Neural progenitor cell (in vitro differentiated cells): ENCODE data around the gene OTOGL. TPM values are rescaled to one million over a fixed set of nuclear protein-coding genes. Genes with fewer than 3 reads are reported as not detected.

Experiments
- DNase-seq: peaks from one replicate; pipeline ENCODE4 v3.0.0-alpha.2; 2016; ENCODE audit warnings: low spot score
- H2AFZ ChIP-seq: fragments of 200-600 bp; sonication (generic); replicated peaks from 2 replicates; pipeline ENCODE4 v1.6.1; 2016; ENCODE audit warnings: antibody characterized with exemption
- H3F3A ChIP-seq: fragments of 200-600 bp; sonication (generic); 2 replicates; pipeline ENCODE4 v1.6.1; 2016; ENCODE audit warnings: antibody characterized with exemption, low read depth
- H3K27ac ChIP-seq: fragments of 200-600 bp; sonication (generic); 2 replicates; pipeline ENCODE4 v1.5.1; 2016; ENCODE audit warnings: mild to moderate bottlenecking
- H3K27me3 ChIP-seq: fragments of 200-600 bp; sonication (generic); 2 replicates; pipeline ENCODE4 v1.6.1; 2016; ENCODE audit warnings: mild to moderate bottlenecking, moderate library complexity
- H3K36me3 ChIP-seq: fragments of 200-600 bp; sonication (generic); 2 replicates; pipeline ENCODE4 v1.5.1; 2016
- H3K4me1 ChIP-seq: fragments of 200-600 bp; sonication (generic); 2 replicates; pipeline ENCODE4 v1.6.1; 2016; ENCODE audit warnings: mixed run types
- H3K4me2 ChIP-seq: fragments of 200-600 bp; sonication (generic); 2 replicates; pipeline ENCODE4 v1.6.1; 2016
- H3K4me3 ChIP-seq: fragments of 200-600 bp; sonication (generic); 2 replicates; pipeline ENCODE4 v1.5.1; 2016
- H3K79me2 ChIP-seq: fragments of 200-600 bp; sonication (generic); 2 replicates; pipeline ENCODE4 v1.6.1; 2016; ENCODE audit warnings: low read depth
- H3K9ac ChIP-seq: fragments of 200-600 bp; sonication (generic); 2 replicates; pipeline ENCODE4 v1.6.1; 2016
- H3K9me3 ChIP-seq: fragments of 200-600 bp; sonication (generic); 2 replicates; pipeline ENCODE4 v1.5.1; 2016; ENCODE audit warnings: low read depth
- H4K20me1 ChIP-seq: fragments of 200-600 bp; sonication (generic); 2 replicates; pipeline ENCODE4 v1.6.1; 2016; ENCODE audit warnings: low read depth
- H3K27ac Mint-ChIP-seq: 3 replicates; pipeline ENCODE4 v1.8.0; 2021; ENCODE audit warnings: mixed read lengths
- H3K27me3 Mint-ChIP-seq: 2 replicates; pipeline ENCODE4 v1.8.0; 2022; ENCODE audit warnings: low read depth, mild to moderate bottlenecking, inconsistent platforms, moderate library complexity, mixed read lengths; ENCODE audit not compliant: insufficient read depth
- H3K36me3 Mint-ChIP-seq: 3 replicates; pipeline ENCODE4 v1.8.0; 2021; ENCODE audit warnings: mixed read lengths
- H3K4me1 Mint-ChIP-seq: 3 replicates; pipeline ENCODE4 v1.8.0; 2021; ENCODE audit warnings: mixed read lengths
- H3K4me3 Mint-ChIP-seq: 3 replicates; pipeline ENCODE4 v1.8.0; 2021; ENCODE audit warnings: mild to moderate bottlenecking, moderate library complexity, mixed read lengths
- H3K9me3 Mint-ChIP-seq: 3 replicates; pipeline ENCODE4 v1.8.0; 2020; ENCODE audit warnings: mixed read lengths
- CTCF ChIP-seq: fragments of 200-600 bp; sonication (generic); IDR thresholded peaks from 2 replicates; pipeline ENCODE4 v1.5.1; 2017; ENCODE audit warnings: antibody characterized with exemption, mild to moderate bottlenecking
- EZH2 ChIP-seq: fragments of 200-600 bp; sonication (generic); IDR thresholded peaks from 2 replicates; pipeline ENCODE4 v1.6.1; 2017; ENCODE audit warnings: antibody characterized with exemption, mild to moderate bottlenecking, moderate library complexity
- EZH2phosphoT487 ChIP-seq: fragments of 200-600 bp; sonication (generic); IDR thresholded peaks from 2 replicates; pipeline ENCODE4 v1.6.1; 2017; ENCODE audit warnings: antibody characterized with exemption
- total RNA-seq: library from RNA; depleted of rRNA; stranded (reverse); fragments of >200 nt; gene quantifications from 2 replicates; pipeline ENCODE4 v1.2.3, GENCODE V29; 2015; ENCODE audit warnings: low replicate concordance

OTOGL gene
- total RNA-seq, 1 donor from 2014 or later: 0.13 TPM

GRCh38 chr12:80188576-80188975 lies 89.2 kb downstream of the OTOGL start:
- no peaks in the 10 kb centered on the region for H3K36me3 ChIP-seq
- H3K4me3 ChIP-seq: no peak overlapping the region
- no peaks in the 10 kb centered on the region for H3K9me3 ChIP-seq
- H3K9me3 Mint-ChIP-seq: no peaks in the 10 kb centered on the region
- no peak overlapping the region for H3K4me2 ChIP-seq
- no peaks in the 10 kb centered on the region for H3K27me3 ChIP-seq
- no peaks in the 10 kb centered on the region for H4K20me1 ChIP-seq
- no peaks in the 10 kb centered on the region for H3K27me3 Mint-ChIP-seq
- DNase-seq: no peak
- H3K27ac Mint-ChIP-seq: no peak overlapping the region
- H3K79me2 ChIP-seq: no peaks in the 10 kb centered on the region
- no peak overlapping the region for H3K27ac ChIP-seq
- no peak overlapping the region for H2AFZ ChIP-seq
- H3K4me1 ChIP-seq: no peaks in the 10 kb centered on the region
- H3K4me1 Mint-ChIP-seq: peaks cover 15% of the 10 kb centered on the region
- H3K36me3 Mint-ChIP-seq: no peaks in the 10 kb centered on the region
- H3F3A ChIP-seq: no peaks in the 10 kb centered on the region
- no peak overlapping the region for H3K9ac ChIP-seq
- H3K4me3 Mint-ChIP-seq: no peak overlapping the region
- TF ChIP-seq CTCF (no peak), EZH2phosphoT487 (no peak), EZH2 (no peak)

- Histone ChIP-seq H3K4me2 (no peak overlapping the region), H2AFZ (no peak overlapping the region), H3K9me3 (no peaks in the 10 kb centered on the region), H3K27me3 (no peaks in the 10 kb centered on the region), H3K79me2 (no peaks in the 10 kb centered on the region), H3K27ac (no peak overlapping the region), H3K9ac (no peak overlapping the region), H3K4me1 (no peaks in the 10 kb centered on the region), H3K36me3 (no peaks in the 10 kb centered on the region), H4K20me1 (no peaks in the 10 kb centered on the region), H3F3A (no peaks in the 10 kb centered on the region), H3K4me3 (no peak overlapping the region)
- no peaks in the 10 kb centered on the region for H3K9me3 Mint-ChIP-seq
- no peak overlapping the region for H3K4me3 Mint-ChIP-seq
- TF ChIP-seq EZH2: no peak
- TF ChIP-seq CTCF: no peak
- TF ChIP-seq EZH2phosphoT487: no peak
- H3K4me1 Mint-ChIP-seq: peaks cover 15% of the 10 kb centered on the region
- DNase-seq: no peak
- H3K27ac Mint-ChIP-seq: no peak overlapping the region
- H3K27me3 Mint-ChIP-seq: no peaks in the 10 kb centered on the region
- H3K36me3 Mint-ChIP-seq: no peaks in the 10 kb centered on the region
Observed at GRCh38 chr12:80189241-80189640, 89.9 kb downstream of the OTOGL start.

- no peak overlapping the region for H3K4me2 ChIP-seq
- Mint-ChIP-seq H3K36me3 (no peaks in the 10 kb centered on the region), H3K27me3 (no peaks in the 10 kb centered on the region), H3K4me3 (no peak overlapping the region), H3K4me1 (peaks cover 15% of the 10 kb centered on the region), H3K27ac (no peak overlapping the region), H3K9me3 (no peaks in the 10 kb centered on the region)
- H3K4me1 ChIP-seq: no peaks in the 10 kb centered on the region
- H3K36me3 ChIP-seq: no peaks in the 10 kb centered on the region
- H3K79me2 ChIP-seq: no peaks in the 10 kb centered on the region
- no peak overlapping the region for H2AFZ ChIP-seq
- no peaks in the 10 kb centered on the region for H3F3A ChIP-seq
- TF ChIP-seq CTCF (no peak), EZH2 (no peak), EZH2phosphoT487 (no peak)
- no peak overlapping the region for H3K27ac ChIP-seq
- H3K27me3 ChIP-seq: no peaks in the 10 kb centered on the region
- H3K9me3 ChIP-seq: no peaks in the 10 kb centered on the region
- no peaks in the 10 kb centered on the region for H4K20me1 ChIP-seq
- H3K4me3 ChIP-seq: no peak overlapping the region
- DNase-seq: no peak
- H3K9ac ChIP-seq: no peak overlapping the region
Observed at GRCh38 chr12:80190001-80190400, 90.7 kb downstream of the OTOGL start.
